ENCODE results near the gene CYLD.

DNA sequence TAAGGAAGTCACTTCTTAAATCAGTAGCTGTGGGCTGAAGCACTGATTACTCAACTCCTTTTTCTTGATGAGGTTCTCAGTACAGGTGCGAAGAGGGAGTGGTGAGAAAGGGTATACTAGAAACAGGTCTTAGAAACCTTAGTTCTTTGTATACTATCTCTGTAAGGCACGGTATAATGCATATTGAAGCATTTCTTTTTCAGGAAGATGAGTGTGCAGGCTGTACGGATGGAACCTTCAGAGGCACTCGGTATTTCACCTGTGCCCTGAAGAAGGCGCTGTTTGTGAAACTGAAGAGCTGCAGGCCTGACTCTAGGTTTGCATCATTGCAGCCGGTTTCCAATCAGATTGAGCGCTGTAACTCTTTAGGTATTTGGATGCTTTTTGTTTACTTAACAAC, 39.2 kb downstream of the CYLD start:
- TF ChIP-seq, protein P1, sequence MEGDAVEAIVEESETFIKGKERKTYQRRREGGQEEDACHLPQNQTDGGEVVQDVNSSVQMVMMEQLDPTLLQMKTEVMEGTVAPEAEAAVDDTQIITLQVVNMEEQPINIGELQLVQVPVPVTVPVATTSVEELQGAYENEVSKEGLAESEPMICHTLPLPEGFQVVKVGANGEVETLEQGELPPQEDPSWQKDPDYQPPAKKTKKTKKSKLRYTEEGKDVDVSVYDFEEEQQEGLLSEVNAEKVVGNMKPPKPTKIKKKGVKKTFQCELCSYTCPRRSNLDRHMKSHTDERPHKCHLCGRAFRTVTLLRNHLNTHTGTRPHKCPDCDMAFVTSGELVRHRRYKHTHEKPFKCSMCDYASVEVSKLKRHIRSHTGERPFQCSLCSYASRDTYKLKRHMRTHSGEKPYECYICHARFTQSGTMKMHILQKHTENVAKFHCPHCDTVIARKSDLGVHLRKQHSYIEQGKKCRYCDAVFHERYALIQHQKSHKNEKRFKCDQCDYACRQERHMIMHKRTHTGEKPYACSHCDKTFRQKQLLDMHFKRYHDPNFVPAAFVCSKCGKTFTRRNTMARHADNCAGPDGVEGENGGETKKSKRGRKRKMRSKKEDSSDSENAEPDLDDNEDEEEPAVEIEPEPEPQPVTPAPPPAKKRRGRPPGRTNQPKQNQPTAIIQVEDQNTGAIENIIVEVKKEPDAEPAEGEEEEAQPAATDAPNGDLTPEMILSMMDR (IDR thresholded peaks at IDR 0.05; ENCODE audit: extremely low read depth in 1 of 2, insufficient read depth in 1 of 2, low read depth in 1 of 2, low read length in 2 of 2) = no peak
- no peak for TF ChIP-seq POLR2A (IDR thresholded peaks at IDR 0.05; ENCODE audit: low read depth, low read length)
- TF ChIP-seq EZH2 (IDR thresholded peaks at IDR 0.05; ENCODE audit: borderline replicate concordance, low read depth, low read length, severe bottlenecking) = no peak
- no peak for TF ChIP-seq JUN (IDR thresholded peaks at IDR 0.05; ENCODE audit: borderline replicate concordance, insufficient read depth, insufficient read length, low read depth)
- TF ChIP-seq POLR2AphosphoS5 (IDR thresholded peaks at IDR 0.05; ENCODE audit: insufficient read depth, low read depth, low read length) = no peak
- no peak for TF ChIP-seq GATA2 (IDR thresholded peaks at IDR 0.05; ENCODE audit: insufficient read depth, insufficient read length, low read depth, low read length)
- TF ChIP-seq, protein P2, sequence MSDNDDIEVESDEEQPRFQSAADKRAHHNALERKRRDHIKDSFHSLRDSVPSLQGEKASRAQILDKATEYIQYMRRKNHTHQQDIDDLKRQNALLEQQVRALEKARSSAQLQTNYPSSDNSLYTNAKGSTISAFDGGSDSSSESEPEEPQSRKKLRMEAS (IDR thresholded peaks at IDR 0.05; ENCODE audit: insufficient read depth, insufficient read length) = no peak
- TF ChIP-seq FOS (IDR thresholded peaks at IDR 0.05; ENCODE audit: borderline replicate concordance, insufficient read depth, low read length) = no peak
- no peak for TF ChIP-seq MYC (IDR thresholded peaks at IDR 0.05; ENCODE audit: low read depth, low read length)

Data from endothelial cell of umbilical vein (primary cell).